ENCODE measurements around the gene RAB3GAP2. TPM values are rescaled to one million over a fixed set of nuclear protein-coding genes. Genes with fewer than 3 reads are reported as not detected.

The RAB3GAP2 gene
- total RNA-seq, 5 donors from 2014 or later (not counting 1 experiment from before 2014, with no cell fraction given): 42.1 to 55.1 (median 46.7) TPM

GRCh38 chr1:220278991-220279390 lies 6.7 kb upstream of the RAB3GAP2 start:
- H3K9me3 ChIP-seq: no peaks in the 10 kb centered on the region
- ATAC-seq (replicated peaks in 1 of 4) (no peak), DNase-seq (no peak)
- Mint-ChIP-seq H3K4me3 (no peak overlapping the region), H3K36me3 (no peaks in the 10 kb centered on the region), H3K4me1 (no peaks in the 10 kb centered on the region), H3K27me3 (peaks cover 3 to 12% of the 10 kb centered on the region in 2 donors), H3K9me3 (no peaks in the 10 kb centered on the region), H3K27ac (no peak overlapping the region)
- no peaks in the 10 kb centered on the region for H3K36me3 ChIP-seq (ENCODE audit: control insufficient read depth in 2 of 2, extremely low read depth in 1 of 2, insufficient read depth in 1 of 2, low read length in 1 of 2)
- no peaks in the 10 kb centered on the region for H3K4me1 ChIP-seq (ENCODE audit: control insufficient read depth in 1 of 2, extremely low read depth in 1 of 2, insufficient read depth in 2 of 2, low read length in 2 of 2)
- H3K4me3 ChIP-seq (ENCODE audit: control insufficient read depth in 1 of 2, extremely low read depth in 1 of 2, low read length in 1 of 2): no peak overlapping the region
- ChIA-PET CTCF (interaction anchor here in 1 of 2 donors (0.5 kb wide), 2 partner anchors 15 to 43 kb away, joined by 3 read pairs; no protein-coding TSS in a partner anchor), POLR2A (no interaction called here)
- H3K27me3 ChIP-seq (replicated peaks in 1 of 2; ENCODE audit: control insufficient read depth in 2 of 2, extremely low read depth in 1 of 2, insufficient read depth in 2 of 2, low read length in 1 of 2): no peaks in the 10 kb centered on the region
- WGBS (ENCODE audit: insufficient coverage): no CpG with 5 or more reads among the region's 3 CpGs
- H3K27ac ChIP-seq (ENCODE audit: low read length): no peak overlapping the region

GRCh38 chr1:220275430-220275829 lies 3.2 kb upstream of the RAB3GAP2 start:
- no peak overlapping the region for H3K27ac ChIP-seq (ENCODE audit: low read length)
- H3K36me3 Mint-ChIP-seq: no peaks in the 10 kb centered on the region
- H3K36me3 ChIP-seq (ENCODE audit: control insufficient read depth in 2 of 2, extremely low read depth in 1 of 2, insufficient read depth in 1 of 2, low read length in 1 of 2): no peaks in the 10 kb centered on the region
- DNase-seq: no peak
- H3K27me3 Mint-ChIP-seq: peaks cover 3 to 12% of the 10 kb centered on the region in 2 donors
- H3K27me3 ChIP-seq (replicated peaks in 1 of 2; ENCODE audit: control insufficient read depth in 2 of 2, extremely low read depth in 1 of 2, insufficient read depth in 2 of 2, low read length in 1 of 2): no peaks in the 10 kb centered on the region
- no peaks in the 10 kb centered on the region for H3K9me3 Mint-ChIP-seq
- ChIA-PET CTCF (no interaction called here), POLR2A (interaction anchor here in 1 of 2 donors (0.6 kb wide), 1 partner anchor 139 kb away, joined by 5 read pairs; no protein-coding TSS in a partner anchor)
- H3K27ac Mint-ChIP-seq: no peak overlapping the region
- ATAC-seq (replicated peaks in 1 of 4): no peak
- peaks cover 9 to 12% of the 10 kb centered on the region in 2 experiments for H3K4me1 ChIP-seq (ENCODE audit: control insufficient read depth in 1 of 2, extremely low read depth in 1 of 2, insufficient read depth in 2 of 2, low read length in 2 of 2)
- H3K4me3 ChIP-seq (ENCODE audit: control insufficient read depth in 1 of 2, extremely low read depth in 1 of 2, low read length in 1 of 2): no peak overlapping the region
- H3K9me3 ChIP-seq: no peaks in the 10 kb centered on the region
- no CpG with 5 or more reads among the region's 6 CpGs for WGBS (ENCODE audit: insufficient coverage)
- H3K4me3 Mint-ChIP-seq: no peak overlapping the region
- H3K4me1 Mint-ChIP-seq: peaks cover 5 to 6% (median 5%) of the 10 kb centered on the region in 3 donors

GRCh38 chr1:220274251-220274855 lies 2.1 kb upstream of the RAB3GAP2 start:
- no peak for DNase-seq
- no peak overlapping the region for H3K27ac Mint-ChIP-seq
- Histone ChIP-seq H3K9me3 (no peaks in the 10 kb centered on the region), H3K27ac (ENCODE audit: low read length) (no peak overlapping the region), H3K27me3 (replicated peaks in 1 of 2; ENCODE audit: control insufficient read depth in 2 of 2, extremely low read depth in 1 of 2, insufficient read depth in 2 of 2, low read length in 1 of 2) (no peaks in the 10 kb centered on the region), H3K4me3 (ENCODE audit: control insufficient read depth in 1 of 2, extremely low read depth in 1 of 2, low read length in 1 of 2) (no peak overlapping the region), H3K36me3 (ENCODE audit: control insufficient read depth in 2 of 2, extremely low read depth in 1 of 2, insufficient read depth in 1 of 2, low read length in 1 of 2) (no peaks in the 10 kb centered on the region), H3K4me1 (ENCODE audit: control insufficient read depth in 1 of 2, extremely low read depth in 1 of 2, insufficient read depth in 2 of 2, low read length in 2 of 2) (peaks cover 12% of the 10 kb centered on the region in 2 experiments)
- H3K27me3 Mint-ChIP-seq: peaks cover 3 to 12% of the 10 kb centered on the region in 2 donors
- H3K4me1 Mint-ChIP-seq: peaks cover 5 to 6% (median 5%) of the 10 kb centered on the region in 3 donors
- no peaks in the 10 kb centered on the region for H3K36me3 Mint-ChIP-seq
- H3K4me3 Mint-ChIP-seq: no peak overlapping the region
- WGBS (ENCODE audit: insufficient coverage): no CpG with 5 or more reads among the region's 2 CpGs
- ChIA-PET CTCF (no interaction called here), POLR2A (no interaction called here)
- ATAC-seq (replicated peaks in 1 of 4): no peak
- no peaks in the 10 kb centered on the region for H3K9me3 Mint-ChIP-seq

GRCh38 chr1:220272841-220273090 lies 513 bp upstream of the RAB3GAP2 start:
- H3K27ac Mint-ChIP-seq: no peak overlapping the region
- Histone ChIP-seq H3K9me3 (no peaks in the 10 kb centered on the region), H3K27ac (ENCODE audit: low read length) (peak overlapping the region; percentile 93), H3K36me3 (ENCODE audit: control insufficient read depth in 2 of 2, extremely low read depth in 1 of 2, insufficient read depth in 1 of 2, low read length in 1 of 2) (peaks cover 0 to under 1% of the 10 kb centered on the region in 2 donors), H3K4me3 (ENCODE audit: control insufficient read depth in 1 of 2, extremely low read depth in 1 of 2, low read length in 1 of 2) (peak overlapping the region; percentile 89 to 97), H3K4me1 (ENCODE audit: control insufficient read depth in 1 of 2, extremely low read depth in 1 of 2, insufficient read depth in 2 of 2, low read length in 2 of 2) (peaks cover 12 to 15% of the 10 kb centered on the region in 2 experiments), H3K27me3 (replicated peaks in 1 of 2; ENCODE audit: control insufficient read depth in 2 of 2, extremely low read depth in 1 of 2, insufficient read depth in 2 of 2, low read length in 1 of 2) (no peaks in the 10 kb centered on the region)
- peaks cover 6 to 10% (median 10%) of the 10 kb centered on the region in 3 donors for H3K4me1 Mint-ChIP-seq
- ATAC-seq (replicated peaks in 1 of 4) (no peak), DNase-seq (no peak)
- WGBS (ENCODE audit: insufficient coverage): no CpG with 5 or more reads among the region's 5 CpGs
- POLR2A ChIA-PET: interaction anchor here in 1 of 2 donors (0.5 kb wide), 1 partner anchor 24 kb away, joined by 3 read pairs; no protein-coding TSS in a partner anchor
- no peaks in the 10 kb centered on the region for H3K9me3 Mint-ChIP-seq
- no peak overlapping the region for H3K4me3 Mint-ChIP-seq
- CTCF ChIA-PET: interaction anchor here in 1 of 2 donors (0.8 to 1.4 kb wide), 5 partner anchors 25 to 460 kb away, joined by 3 to 8 read pairs (median 4); partner anchors contain the start of gene IARS2
- H3K36me3 Mint-ChIP-seq: peaks cover 10% of the 10 kb centered on the region
- peaks cover 3 to 7% of the 10 kb centered on the region in 2 donors for H3K27me3 Mint-ChIP-seq

GRCh38 chr1:220271706-220272046 lies 577 bp downstream of the RAB3GAP2 start:
- peaks cover 17 to 21% (median 18%) of the 10 kb centered on the region in 3 donors for H3K4me1 Mint-ChIP-seq
- H3K36me3 ChIP-seq (ENCODE audit: control insufficient read depth in 2 of 2, extremely low read depth in 1 of 2, insufficient read depth in 1 of 2, low read length in 1 of 2): peaks cover 0 to 5% of the 10 kb centered on the region in 2 donors
- no peak overlapping the region for H3K4me3 Mint-ChIP-seq
- peak overlapping the region; percentile 89 to 97 for H3K4me3 ChIP-seq (ENCODE audit: control insufficient read depth in 1 of 2, extremely low read depth in 1 of 2, low read length in 1 of 2)
- peaks cover 3 to 7% of the 10 kb centered on the region in 2 donors for H3K27me3 Mint-ChIP-seq
- H3K27ac Mint-ChIP-seq: no peak overlapping the region
- CTCF ChIA-PET: interaction anchor here in 1 of 2 donors (1.0 to 1.4 kb wide), 3 partner anchors 26 to 462 kb away, joined by 3 to 8 read pairs (median 4); no protein-coding TSS in a partner anchor
- peak in 5 of 35 experiments; percentile 1 to 28 (median 4) for DNase-seq
- H3K4me1 ChIP-seq (ENCODE audit: control insufficient read depth in 1 of 2, extremely low read depth in 1 of 2, insufficient read depth in 2 of 2, low read length in 2 of 2): peaks cover 12 to 15% of the 10 kb centered on the region in 2 experiments
- H3K27ac ChIP-seq (ENCODE audit: low read length): peak overlapping the region; percentile 93
- no peaks in the 10 kb centered on the region for H3K27me3 ChIP-seq (replicated peaks in 1 of 2; ENCODE audit: control insufficient read depth in 2 of 2, extremely low read depth in 1 of 2, insufficient read depth in 2 of 2, low read length in 1 of 2)
- H3K9me3 ChIP-seq: no peaks in the 10 kb centered on the region
- no peak for ATAC-seq (replicated peaks in 1 of 4)
- POLR2A ChIA-PET: interaction anchor here in 1 of 2 donors (0.6 kb wide), 1 partner anchor 51 kb away, joined by 4 read pairs; no protein-coding TSS in a partner anchor
- 0% methylated on average over 12 of the region's 12 CpGs for WGBS (ENCODE audit: insufficient coverage)
- H3K36me3 Mint-ChIP-seq: peaks cover 20% of the 10 kb centered on the region
- H3K9me3 Mint-ChIP-seq: no peaks in the 10 kb centered on the region

- ATAC-seq (replicated peaks in 1 of 4) (no peak), DNase-seq (no peak)
- WGBS (ENCODE audit: insufficient coverage): 20% methylated on average over 1 of the region's 2 CpGs
- peaks cover 24 to 30% (median 28%) of the 10 kb centered on the region in 3 donors for H3K4me1 Mint-ChIP-seq
- H3K4me1 ChIP-seq (ENCODE audit: control insufficient read depth in 1 of 2, extremely low read depth in 1 of 2, insufficient read depth in 2 of 2, low read length in 2 of 2): peaks cover 12 to 15% of the 10 kb centered on the region in 2 experiments
- H3K27ac ChIP-seq (ENCODE audit: low read length): no peak overlapping the region
- H3K36me3 Mint-ChIP-seq: peaks cover 35% of the 10 kb centered on the region
- H3K9me3 ChIP-seq: no peaks in the 10 kb centered on the region
- no peak overlapping the region for H3K27ac Mint-ChIP-seq
- ChIA-PET CTCF (interaction anchor here in 1 of 2 donors (1.2 kb wide), 1 partner anchor 507 kb away, joined by 3 read pairs; no protein-coding TSS in a partner anchor), POLR2A (no interaction called here)
- no peak overlapping the region for H3K4me3 ChIP-seq (ENCODE audit: control insufficient read depth in 1 of 2, extremely low read depth in 1 of 2, low read length in 1 of 2)
- no peaks in the 10 kb centered on the region for H3K27me3 ChIP-seq (replicated peaks in 1 of 2; ENCODE audit: control insufficient read depth in 2 of 2, extremely low read depth in 1 of 2, insufficient read depth in 2 of 2, low read length in 1 of 2)
- H3K9me3 Mint-ChIP-seq: no peaks in the 10 kb centered on the region
- peaks cover 0 to 12% of the 10 kb centered on the region in 2 donors for H3K36me3 ChIP-seq (ENCODE audit: control insufficient read depth in 2 of 2, extremely low read depth in 1 of 2, insufficient read depth in 1 of 2, low read length in 1 of 2)
- H3K4me3 Mint-ChIP-seq: peak overlapping the region in 2 of 3 donors; percentile 4 to 14
- H3K27me3 Mint-ChIP-seq: no peaks in the 10 kb centered on the region
Measured at GRCh38 chr1:220269036-220269435, 3.2 kb downstream of the RAB3GAP2 start.

All from T-cell (primary cell).